GM23338 (cell line): ENCODE measurements around the gene ERCC5. TPM values are rescaled to one million over a fixed set of nuclear protein-coding genes. Genes with fewer than 3 reads are reported as not detected.

ENCODE experiments used
- ATAC-seq: fragments of 200-7000 bp; cut with Tn5 transposase; 3 replicates; pipeline ENCODE4 v1.9.1; 2020
- DNase-seq: peaks from one replicate; pipeline ENCODE4 v3.0.0-alpha.2; 2015; ENCODE audit warnings: low spot score
- H2AFZ ChIP-seq: fragments of 200-600 bp; sonication (generic); 2 replicates; pipeline ENCODE4 v1.8.0; 2016; ENCODE audit warnings: antibody characterized with exemption, mild to moderate bottlenecking, moderate library complexity
- H3F3A ChIP-seq: fragments of 200-600 bp; sonication (generic); replicated peaks from 2 replicates; pipeline ENCODE4 v1.8.0; 2017; ENCODE audit warnings: antibody characterized with exemption, mixed run types, low read depth
- H3K27ac ChIP-seq: fragments of 200-600 bp; sonication (generic); 2 replicates; pipeline ENCODE4 v1.6.1; 2016; ENCODE audit warnings: low read depth
- H3K27me3 ChIP-seq: fragments of 200-600 bp; sonication (generic); 2 replicates; pipeline ENCODE4 v1.8.0; 2016; ENCODE audit warnings: mild to moderate bottlenecking, mixed run types, moderate library complexity; ENCODE audit not compliant: insufficient read depth
- H3K36me3 ChIP-seq: fragments of 200-600 bp; sonication (generic); 2 replicates; pipeline ENCODE4 v1.8.0; 2016; ENCODE audit warnings: mild to moderate bottlenecking; ENCODE audit not compliant: insufficient read depth
- H3K4me1 ChIP-seq: fragments of 200-600 bp; sonication (generic); 2 replicates; pipeline ENCODE4 v1.8.0; 2016; ENCODE audit warnings: mild to moderate bottlenecking, moderate library complexity; ENCODE audit not compliant: insufficient read depth
- H3K4me2 ChIP-seq: fragments of 200-600 bp; sonication (generic); 2 replicates; pipeline ENCODE4 v1.7.1; 2017; ENCODE audit warnings: mixed run types
- H3K4me3 ChIP-seq: fragments of 200-600 bp; sonication (generic); 2 replicates; pipeline ENCODE4 v1.6.1; 2016; ENCODE audit warnings: mixed run types
- H3K79me2 ChIP-seq: fragments of 200-600 bp; sonication (generic); replicated peaks from 2 replicates; pipeline ENCODE4 v1.8.0; 2017; ENCODE audit warnings: mild to moderate bottlenecking; ENCODE audit not compliant: insufficient read depth
- H3K9me2 ChIP-seq: fragments of 200-600 bp; sonication (generic); 2 replicates; pipeline ENCODE4 v1.8.0; 2017; ENCODE audit not compliant: insufficient read depth
- H4K20me1 ChIP-seq: fragments of 200-600 bp; sonication (generic); replicated peaks from 2 replicates; pipeline ENCODE4 v1.8.0; 2017; ENCODE audit warnings: mild to moderate bottlenecking; ENCODE audit not compliant: insufficient read depth
- H3K27ac Mint-ChIP-seq: 2 replicates; pipeline ENCODE4 v1.8.0; 2020; ENCODE audit warnings: inconsistent platforms, mild to moderate bottlenecking, moderate library complexity, mixed read lengths
- H3K27me3 Mint-ChIP-seq: 3 replicates; pipeline ENCODE4 v1.8.0; 2022; ENCODE audit warnings: low read depth, mild to moderate bottlenecking, moderate library complexity, mixed read lengths, inconsistent platforms; ENCODE audit not compliant: insufficient read depth, poor library complexity
- H3K36me3 Mint-ChIP-seq: 3 replicates; pipeline ENCODE4 v1.8.0; 2021; ENCODE audit warnings: low read depth, mild to moderate bottlenecking, inconsistent platforms, moderate library complexity, mixed read lengths
- H3K4me1 Mint-ChIP-seq: 3 replicates; pipeline ENCODE4 v1.8.0; 2020; ENCODE audit warnings: mild to moderate bottlenecking, inconsistent platforms, mixed read lengths
- H3K4me3 Mint-ChIP-seq: 3 replicates; pipeline ENCODE4 v1.8.0; 2021; ENCODE audit warnings: moderate library complexity, mild to moderate bottlenecking, inconsistent platforms, mixed read lengths
- H3K9me3 Mint-ChIP-seq: 3 replicates; pipeline ENCODE4 v1.8.0; 2020; ENCODE audit warnings: moderate library complexity, mild to moderate bottlenecking, inconsistent platforms, mixed read lengths
- CREB1 ChIP-seq: fragments of 250-450 bp; sonication (Bioruptor Pico); IDR thresholded peaks from 2 replicates; pipeline ENCODE4 v1.5.0; 2020; ENCODE audit warnings: low read depth, mild to moderate bottlenecking, moderate library complexity
- CTCF ChIP-seq, 2 experiments: fragments of 200-600 bp in 1 of 2; sonication (generic) in 1 of 2; conservative IDR thresholded peaks; 2 replicates each; pipeline versions ENCODE4 v1.5.1 to v1.6.1; 2016 to 2017; ENCODE audit warnings: antibody characterized with exemption in 2 of 2, low read depth in 2 of 2, mild to moderate bottlenecking in 2 of 2, moderate library complexity in 1 of 2
- ETS1 ChIP-seq: IDR thresholded peaks from 2 replicates; pipeline ENCODE4 v1.6.1; 2016; ENCODE audit warnings: antibody characterized with exemption
- EZH2 ChIP-seq: fragments of 200-600 bp; sonication (generic); IDR thresholded peaks from one replicate; pipeline ENCODE4 v1.8.0; 2017; ENCODE audit warnings: antibody characterized with exemption, mild to moderate bottlenecking, low read depth; ENCODE audit not compliant: unreplicated experiment
- EZH2phosphoT487 ChIP-seq: fragments of 200-600 bp; sonication (generic); IDR thresholded peaks from one replicate; pipeline ENCODE4 v1.8.1; 2018; ENCODE audit warnings: antibody characterized with exemption; ENCODE audit not compliant: unreplicated experiment
- JUNB ChIP-seq: IDR thresholded peaks from one replicate; pipeline ENCODE4 v1.6.1; 2016; ENCODE audit warnings: antibody characterized with exemption; ENCODE audit not compliant: unreplicated experiment
- NANOG ChIP-seq: IDR thresholded peaks from 2 replicates; pipeline ENCODE4 v1.6.1; 2016; ENCODE audit warnings: antibody characterized with exemption, borderline replicate concordance
- POLR2AphosphoS5 ChIP-seq: IDR thresholded peaks from 2 replicates; pipeline ENCODE4 v1.6.1; 2016; ENCODE audit warnings: antibody characterized with exemption, low read depth
- REST ChIP-seq: IDR thresholded peaks from one replicate; pipeline ENCODE4 v1.6.1; 2018; ENCODE audit warnings: antibody characterized with exemption; ENCODE audit not compliant: unreplicated experiment
- STAT1 ChIP-seq: IDR thresholded peaks from one replicate; pipeline ENCODE4 v1.6.1; 2016; ENCODE audit warnings: antibody characterized with exemption; ENCODE audit not compliant: unreplicated experiment
- ZNF114 ChIP-seq: fragments of 250-450 bp; sonication (Bioruptor Pico); IDR thresholded peaks from 2 replicates; pipeline ENCODE4 v1.5.0; 2020; ENCODE audit warnings: mild to moderate bottlenecking, moderate library complexity
- ZNF331 ChIP-seq: fragments of 250-450 bp; sonication (Bioruptor Pico); IDR thresholded peaks from 2 replicates; pipeline ENCODE4 v1.5.0; 2020; ENCODE audit warnings: low read depth, mild to moderate bottlenecking, moderate library complexity
- ZNF462 ChIP-seq: fragments of 250-450 bp; sonication (Bioruptor Pico); IDR thresholded peaks from 2 replicates; pipeline ENCODE4 v1.5.0; 2020; ENCODE audit warnings: mild to moderate bottlenecking, moderate library complexity
- polyA plus RNA-seq: library from polyadenylated mRNA; unstranded; fragments of >200 nt; fragmentation: Nextera tagmentation; extraction: Ambion mirVana; gene quantifications from 2 replicates; pipeline ENCODE4 v1.2.1, GENCODE V29; 2016
- total RNA-seq: library from RNA; depleted of rRNA; stranded (reverse); fragments of >200 nt; shearing (Covaris generic); gene quantifications from 2 replicates; pipeline ENCODE4 v1.2.3, GENCODE V29; 2014

Gene ERCC5
- total and polyA plus RNA-seq, 2 experiments from 2014 or later: 25.4 to 26.2 TPM

- Histone ChIP-seq H3K4me1 (0 out of 2 replicates have a peak, but pooled peaks cover 5% of the 10 kb centered on the region), H3K4me2 (no peak overlapping the region), H3K27me3 (no peaks in the 10 kb centered on the region), H3K27ac (no peak overlapping the region), H3F3A (no peaks in the 10 kb centered on the region), H4K20me1 (no peaks in the 10 kb centered on the region), H3K36me3 (no peaks in the 10 kb centered on the region), H3K79me2 (no peaks in the 10 kb centered on the region), H3K4me3 (no peak overlapping the region), H2AFZ (no peak overlapping the region), H3K9me2 (no peaks in the 10 kb centered on the region)
- no peak for ATAC-seq
- H3K27ac Mint-ChIP-seq: no peak overlapping the region
- H3K27me3 Mint-ChIP-seq: no peaks in the 10 kb centered on the region
- no peak for DNase-seq
- H3K9me3 Mint-ChIP-seq: no peaks in the 10 kb centered on the region
- H3K4me1 Mint-ChIP-seq: peaks cover 9% of the 10 kb centered on the region
- TF ChIP-seq CREB1 (CRISPR knock-in tag): no peak
- no peak for TF ChIP-seq ZNF114 (CRISPR knock-in tag)
- no peak for TF ChIP-seq ZNF331 (CRISPR knock-in tag)
- no peak for TF ChIP-seq STAT1
- TF ChIP-seq ETS1: no peak
- no peak for TF ChIP-seq ZNF462 (CRISPR knock-in tag)
- TF ChIP-seq NANOG: no peak
- no peak for TF ChIP-seq CTCF (conservative IDR thresholded peaks at IDR 0.05; ENCODE audit: low read depth in 2 of 2)
- no peak for TF ChIP-seq EZH2
- TF ChIP-seq EZH2phosphoT487: no peak
- TF ChIP-seq POLR2AphosphoS5: no peak
- no peak for TF ChIP-seq JUNB
- no peak for TF ChIP-seq REST
- no peak overlapping the region for H3K4me3 Mint-ChIP-seq
- H3K36me3 Mint-ChIP-seq: no peaks in the 10 kb centered on the region
These were observed 55.2 kb downstream of the ERCC5 start for GRCh38 chr13:102901056-102901455.
